ENCODE measurements around the gene FBXL20.

FBXL20 gene

DNA sequence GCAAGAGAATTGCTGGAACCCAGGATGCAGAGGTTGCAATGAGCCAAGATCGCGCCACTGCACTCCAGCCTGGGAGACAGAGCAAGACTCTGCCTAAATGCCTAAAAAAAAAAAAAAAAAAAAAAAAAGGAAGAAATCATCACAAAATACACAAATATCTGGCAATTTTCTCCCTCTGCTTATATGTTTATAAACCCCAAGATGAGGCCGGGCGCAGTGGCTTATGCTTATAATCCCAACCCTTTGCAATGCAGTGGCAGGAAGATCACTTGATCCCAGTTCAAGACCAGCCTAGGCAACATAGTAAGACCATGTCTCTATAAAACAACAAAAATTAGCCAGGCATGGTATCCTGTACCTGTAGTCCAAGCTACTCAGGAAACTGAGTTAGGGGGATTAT, 28.2 kb upstream of the FBXL20 start:
- in situ Hi-C loops (cut with MboI; ENCODE audit: low sequenced_read_pairs, unreplicated experiment), result no loop called here
- no peak for DNase-seq (ENCODE audit: low spot score)
- TF ChIP-seq, protein P1, sequence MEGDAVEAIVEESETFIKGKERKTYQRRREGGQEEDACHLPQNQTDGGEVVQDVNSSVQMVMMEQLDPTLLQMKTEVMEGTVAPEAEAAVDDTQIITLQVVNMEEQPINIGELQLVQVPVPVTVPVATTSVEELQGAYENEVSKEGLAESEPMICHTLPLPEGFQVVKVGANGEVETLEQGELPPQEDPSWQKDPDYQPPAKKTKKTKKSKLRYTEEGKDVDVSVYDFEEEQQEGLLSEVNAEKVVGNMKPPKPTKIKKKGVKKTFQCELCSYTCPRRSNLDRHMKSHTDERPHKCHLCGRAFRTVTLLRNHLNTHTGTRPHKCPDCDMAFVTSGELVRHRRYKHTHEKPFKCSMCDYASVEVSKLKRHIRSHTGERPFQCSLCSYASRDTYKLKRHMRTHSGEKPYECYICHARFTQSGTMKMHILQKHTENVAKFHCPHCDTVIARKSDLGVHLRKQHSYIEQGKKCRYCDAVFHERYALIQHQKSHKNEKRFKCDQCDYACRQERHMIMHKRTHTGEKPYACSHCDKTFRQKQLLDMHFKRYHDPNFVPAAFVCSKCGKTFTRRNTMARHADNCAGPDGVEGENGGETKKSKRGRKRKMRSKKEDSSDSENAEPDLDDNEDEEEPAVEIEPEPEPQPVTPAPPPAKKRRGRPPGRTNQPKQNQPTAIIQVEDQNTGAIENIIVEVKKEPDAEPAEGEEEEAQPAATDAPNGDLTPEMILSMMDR (IDR thresholded peaks at IDR 0.05; ENCODE audit: borderline replicate concordance, control extremely low read depth, extremely low read depth, insufficient read depth, missing control alignments), result no peak

DNA sequence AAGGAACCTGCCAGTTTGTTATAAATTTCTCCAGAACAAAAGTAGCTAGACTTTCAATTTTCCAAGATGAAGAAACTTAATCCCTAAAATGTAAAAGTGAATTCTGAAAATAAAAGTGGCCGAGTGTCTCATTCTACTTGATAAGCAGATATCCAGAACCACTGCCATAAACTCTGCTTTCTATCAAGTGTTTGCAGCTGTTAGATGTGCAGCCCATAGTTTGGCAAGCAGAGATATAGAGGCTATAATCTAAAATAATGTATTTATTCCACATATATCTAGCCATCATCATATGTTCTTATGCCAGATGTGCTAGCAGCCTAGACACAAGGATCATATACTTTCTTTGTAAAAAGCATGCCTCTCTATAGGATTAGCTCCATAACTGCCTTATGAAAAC, 14.7 kb upstream of the FBXL20 start:
- TF ChIP-seq, protein P1 (IDR thresholded peaks at IDR 0.05; ENCODE audit: borderline replicate concordance, control extremely low read depth, extremely low read depth, insufficient read depth, missing control alignments), result no peak
- in situ Hi-C loops (cut with MboI; ENCODE audit: low sequenced_read_pairs, unreplicated experiment), result no loop called here
- no peak for DNase-seq (ENCODE audit: low spot score)

DNA sequence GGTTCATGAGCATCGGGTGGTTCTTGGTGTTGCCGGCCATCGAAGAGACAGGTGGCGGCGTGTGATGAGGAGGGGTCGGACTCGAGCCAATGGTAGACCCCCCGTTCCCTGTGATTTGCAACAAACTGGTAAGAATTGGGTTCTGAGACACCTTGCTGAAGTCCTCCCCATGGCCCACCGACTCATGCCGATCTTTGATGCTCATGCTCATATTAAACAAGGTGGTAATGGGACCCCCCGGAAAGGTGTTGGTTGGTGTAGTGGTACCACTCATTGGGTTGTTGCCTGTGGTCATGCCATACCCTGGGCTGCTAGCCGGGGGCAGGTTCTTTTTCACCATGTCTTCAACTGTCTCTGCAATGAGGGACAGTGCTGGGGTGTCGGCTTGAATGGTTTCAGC, 8.9 kb upstream of the FBXL20 start:
- in situ Hi-C loops (cut with MboI; ENCODE audit: low sequenced_read_pairs, unreplicated experiment), result no loop called here
- TF ChIP-seq, protein P1 (IDR thresholded peaks at IDR 0.05; ENCODE audit: borderline replicate concordance, control extremely low read depth, extremely low read depth, insufficient read depth, missing control alignments), result no peak
- DNase-seq (ENCODE audit: low spot score), result no peak

DNA sequence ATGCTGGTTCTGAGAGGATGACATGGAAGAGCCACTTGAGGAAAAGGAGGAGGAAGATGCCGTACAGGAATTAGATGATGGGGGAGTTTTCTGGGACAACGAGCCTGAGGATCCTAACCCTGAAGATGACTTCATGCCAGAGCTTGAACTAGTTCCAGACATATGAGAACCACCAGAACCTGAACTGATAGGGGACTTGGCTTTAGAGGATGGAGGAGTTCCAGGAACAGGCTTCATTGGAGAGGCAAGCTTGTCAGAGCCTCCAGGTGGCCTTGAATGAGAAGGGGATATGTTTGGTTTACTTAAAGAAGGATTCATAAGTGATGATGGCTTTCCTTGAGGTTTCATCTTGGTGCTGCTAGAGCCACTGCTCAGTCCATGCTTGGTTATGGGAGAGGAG, 6.9 kb upstream of the FBXL20 start:
- DNase-seq (ENCODE audit: low spot score), result no peak
- in situ Hi-C loops (cut with MboI; ENCODE audit: low sequenced_read_pairs, unreplicated experiment), result no loop called here
- TF ChIP-seq, protein P1 (IDR thresholded peaks at IDR 0.05; ENCODE audit: borderline replicate concordance, control extremely low read depth, extremely low read depth, insufficient read depth, missing control alignments), result no peak

DNA sequence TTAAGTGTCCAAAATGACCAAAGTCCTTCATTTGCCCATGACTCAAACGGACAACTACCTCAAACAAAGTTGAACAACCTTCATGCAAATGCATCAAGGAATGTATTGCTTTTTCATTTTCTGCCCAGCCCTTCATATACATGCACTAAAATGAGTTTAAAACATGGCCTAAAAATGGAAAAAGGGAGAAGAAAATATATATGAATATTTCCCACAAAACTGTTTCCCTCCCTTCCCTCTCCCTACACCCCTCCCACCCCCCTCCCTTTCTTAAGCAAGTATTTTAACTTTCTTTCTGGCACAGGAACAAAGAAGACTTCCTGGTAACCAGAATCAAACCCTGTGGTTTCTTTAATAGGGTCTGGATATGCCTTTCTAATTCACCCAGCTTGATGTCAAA, 5.5 kb upstream of the FBXL20 start:
- in situ Hi-C loops (cut with MboI; ENCODE audit: low sequenced_read_pairs, unreplicated experiment), result no loop called here
- TF ChIP-seq, protein P1 (IDR thresholded peaks at IDR 0.05; ENCODE audit: borderline replicate concordance, control extremely low read depth, extremely low read depth, insufficient read depth, missing control alignments), result no peak

DNA sequence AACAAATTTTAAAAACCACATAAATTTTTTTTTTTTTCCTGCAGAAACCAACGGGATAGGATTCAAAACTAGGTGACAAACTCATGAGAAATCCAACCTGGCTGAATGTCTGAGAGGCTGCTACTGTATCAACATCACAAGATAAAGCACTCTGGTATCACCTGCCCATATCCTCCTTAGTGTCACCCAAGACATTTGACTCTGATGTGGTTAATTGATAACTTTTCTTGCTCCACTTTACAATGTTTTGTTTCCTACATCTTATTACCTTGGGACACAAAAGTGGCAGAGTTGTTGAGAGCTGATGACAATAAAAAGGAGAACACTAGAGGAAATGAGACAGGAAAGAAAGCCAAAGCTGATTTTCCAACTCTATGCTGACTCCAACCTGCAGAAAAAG, 4.0 kb upstream of the FBXL20 start:
- TF ChIP-seq, protein P1 (IDR thresholded peaks at IDR 0.05; ENCODE audit: borderline replicate concordance, control extremely low read depth, extremely low read depth, insufficient read depth, missing control alignments), result no peak
- in situ Hi-C loops (cut with MboI; ENCODE audit: low sequenced_read_pairs, unreplicated experiment), result no loop called here
- DNase-seq (ENCODE audit: low spot score), result no peak

More for the DNA sequence above, 5.5 kb upstream of the FBXL20 start:
- DNase-seq (ENCODE audit: low spot score), result no peak
